Stomach (tissue), 9 donors: ENCODE results near the gene SIRPD. TPM values are rescaled to one million over a fixed set of nuclear protein-coding genes. Genes with fewer than 3 reads are reported as not detected.

ENCODE experiments used
- DNase-seq, 2 donors: peaks; one replicate each; pipeline versions ENCODE4 v3.0.0 to v3.0.0-alpha.2; 2013 to 2019
- H3K27ac ChIP-seq, 5 donors: fragments of 200-600 bp in 4 of 5; sonication (generic) in 4 of 5; one replicate each; pipeline ENCODE4 v1.5.1; 2013 to 2019; ENCODE audit warnings: mild to moderate bottlenecking in 1 of 5, moderate library complexity in 1 of 5
- H3K27me3 ChIP-seq, 3 donors: fragments of 200-600 bp; sonication (generic); one replicate each; pipeline ENCODE4 v1.5.1; 2017 to 2019; ENCODE audit warnings: mixed run types in 1 of 3
- H3K36me3 ChIP-seq, 4 donors: fragments of 200-600 bp; sonication (generic); 1 replicate in 3 of 4; 2 replicates in 1 of 4; pipeline ENCODE4 v1.5.1; 2016 to 2019
- H3K4me1 ChIP-seq, 4 donors: fragments of 200-600 bp; sonication (generic); one replicate each; pipeline ENCODE4 v1.5.1; 2016 to 2019
- H3K4me3 ChIP-seq, 4 donors: fragments of 200-600 bp; sonication (generic) in 3 of 4; one replicate each; pipeline ENCODE4 v1.5.1; 2016 to 2019; ENCODE audit warnings: mild to moderate bottlenecking in 1 of 4
- H3K9me3 ChIP-seq, 4 donors: fragments of 200-600 bp; sonication (generic); one replicate each; pipeline ENCODE4 v1.5.1; 2016 to 2019
- EP300 ChIP-seq: sonication (generic); formaldehyde crosslinking; IDR thresholded peaks from one replicate; pipeline ENCODE4 v1.6.1; 2017; ENCODE audit warnings: antibody characterized with exemption
- POLR2A ChIP-seq, 4 donors: fragments of 450-650 bp; IDR thresholded peaks; one replicate each; pipeline ENCODE4 v1.6.1; 2016; ENCODE audit warnings: antibody characterized with exemption in 4 of 4, control low read depth in 2 of 4, mild to moderate bottlenecking in 1 of 4, moderate library complexity in 1 of 4
- POLR2AphosphoS5 ChIP-seq, 3 donors: sonication (generic); formaldehyde crosslinking; IDR thresholded peaks; one replicate each; pipeline ENCODE4 v1.6.1; 2016; ENCODE audit warnings: antibody characterized with exemption in 3 of 3
- WGBS, 5 donors: extraction: QIAGEN DNeasy Blood & Tissue Kit in 3 of 5; methylation state at CpG; one replicate each; pipeline versions ENCODE4 v1.1.5 to v1.1.7; 2013 to 2018; 5-methylcytosine and 5-hydroxymethylcytosine counted together
- intact Hi-C: fragments of 100-400 bp; cut with DNase I; formaldehyde crosslinking; loops from one replicate; pipeline ENCODE4 v1.15.1; 2023; ENCODE audit warnings: low total_unique reads
- polyA plus RNA-seq, 3 donors: library from polyadenylated mRNA; stranded (reverse); fragments of 200-250 nt; gene quantifications; one replicate each; pipeline ENCODE4 v1.2.3, GENCODE V29; 2013
- small RNA-seq, 4 donors: library from RNA; depleted of rRNA; stranded (forward); fragments of <200 nt; gene quantifications; one replicate each; pipeline ENCODE3, GENCODE V24; 2016
- total RNA-seq, 5 donors: library from RNA; depleted of rRNA; stranded (reverse); fragments of >200 nt; gene quantifications; one replicate each; pipeline versions ENCODE4 v1.1.0 to v1.2.3, GENCODE V29; 2014 to 2016
- TF ChIP-seq, protein P1 (sequence below), 7 experiments: fragments of 450-650 bp in 4 of 7; fragments of 200-600 bp in 3 of 7; sonication (generic) in 3 of 7; IDR thresholded peaks; one replicate each; pipeline ENCODE4 v1.5.1; 2016 to 2019; ENCODE audit warnings: antibody characterized with exemption in 7 of 7, control low read depth in 2 of 7, mild to moderate bottlenecking in 1 of 7
- donor health status: healthy with polysubstance abuse.
- donor health status: Bipolar disorder and iron deficiency.
- donor health status: healthy.

Gene SIRPD
- total and polyA plus RNA-seq, 8 donors = 0.45 TPM; not detected in 7

DNA sequence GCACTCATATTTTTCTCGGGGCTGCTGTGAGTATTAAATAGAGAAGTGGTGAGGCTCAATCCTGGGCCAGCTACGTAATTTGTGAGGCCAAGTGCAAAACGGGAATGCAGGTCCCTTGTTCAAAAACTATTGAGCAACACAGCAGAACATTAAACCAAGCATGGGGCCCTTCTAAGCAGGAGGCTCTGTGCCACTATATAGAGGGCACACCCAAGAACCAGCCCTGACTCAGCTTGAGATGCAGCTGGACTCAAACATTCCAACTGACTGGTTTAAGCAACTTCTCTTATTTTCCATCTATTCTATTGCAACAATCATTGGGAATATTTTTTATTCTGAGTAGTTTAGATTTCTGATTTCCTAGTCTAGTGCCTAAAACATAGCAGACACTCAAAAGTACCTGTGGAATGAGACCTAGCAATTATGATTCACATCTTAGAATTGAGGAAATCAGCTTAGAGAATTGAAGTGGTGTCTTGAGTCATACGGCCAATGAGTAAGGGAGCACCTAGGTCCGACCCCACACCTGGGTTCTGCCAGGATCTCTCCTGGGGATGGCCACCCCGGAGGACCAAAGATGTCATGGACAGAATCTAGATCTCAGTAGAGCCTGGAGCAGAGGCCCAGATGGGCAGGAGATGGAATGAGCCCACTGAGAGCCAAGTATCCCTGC lies 67.6 kb downstream of the SIRPD start:
- no peak for DNase-seq

DNA sequence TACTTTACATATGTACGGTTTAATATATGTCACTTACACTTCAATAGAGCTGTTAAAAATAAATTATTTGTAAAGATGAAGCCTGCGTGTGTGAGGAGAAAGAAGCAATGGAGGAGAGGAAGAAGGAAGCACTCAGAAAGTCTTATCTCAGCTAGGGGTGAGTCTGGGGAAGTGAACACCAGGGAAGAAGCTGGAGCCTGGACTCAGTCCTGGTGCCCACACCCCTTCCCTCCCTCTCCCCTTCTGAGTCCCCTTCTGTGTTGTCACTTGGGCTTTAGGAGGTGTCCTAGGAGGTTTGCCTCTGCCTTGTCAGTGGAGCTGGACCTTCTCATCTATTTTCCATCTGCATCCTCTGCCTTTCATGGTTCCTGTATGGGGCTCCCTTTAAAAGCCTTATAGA lies 68.2 kb downstream of the SIRPD start:
- Histone ChIP-seq H3K4me3 (peak overlapping the region in 3 of 4 donors; percentile 5 to 27 (median 12)), H3K4me1 (peaks cover 0 to 8% (median 0%) of the 10 kb centered on the region in 4 donors), H3K27ac (peak overlapping the region in 3 of 5 donors; percentile 20 to 80 (median 77)), H3K9me3 (no peaks in the 10 kb centered on the region), H3K27me3 (peaks cover 0 to 5% (median 0%) of the 10 kb centered on the region in 3 donors), H3K36me3 (no peaks in the 10 kb centered on the region)
- intact Hi-C loops = no loop called here
- WGBS, 5 donors = 71 to 81% (median 75%) methylated on average over 2 of the region's 2 CpGs
- TF ChIP-seq EP300 (no peak), POLR2AphosphoS5 (IDR thresholded peaks at IDR 0.05) (no peak), POLR2A (IDR thresholded peaks at IDR 0.05) (no peak)
- TF ChIP-seq, protein P1, sequence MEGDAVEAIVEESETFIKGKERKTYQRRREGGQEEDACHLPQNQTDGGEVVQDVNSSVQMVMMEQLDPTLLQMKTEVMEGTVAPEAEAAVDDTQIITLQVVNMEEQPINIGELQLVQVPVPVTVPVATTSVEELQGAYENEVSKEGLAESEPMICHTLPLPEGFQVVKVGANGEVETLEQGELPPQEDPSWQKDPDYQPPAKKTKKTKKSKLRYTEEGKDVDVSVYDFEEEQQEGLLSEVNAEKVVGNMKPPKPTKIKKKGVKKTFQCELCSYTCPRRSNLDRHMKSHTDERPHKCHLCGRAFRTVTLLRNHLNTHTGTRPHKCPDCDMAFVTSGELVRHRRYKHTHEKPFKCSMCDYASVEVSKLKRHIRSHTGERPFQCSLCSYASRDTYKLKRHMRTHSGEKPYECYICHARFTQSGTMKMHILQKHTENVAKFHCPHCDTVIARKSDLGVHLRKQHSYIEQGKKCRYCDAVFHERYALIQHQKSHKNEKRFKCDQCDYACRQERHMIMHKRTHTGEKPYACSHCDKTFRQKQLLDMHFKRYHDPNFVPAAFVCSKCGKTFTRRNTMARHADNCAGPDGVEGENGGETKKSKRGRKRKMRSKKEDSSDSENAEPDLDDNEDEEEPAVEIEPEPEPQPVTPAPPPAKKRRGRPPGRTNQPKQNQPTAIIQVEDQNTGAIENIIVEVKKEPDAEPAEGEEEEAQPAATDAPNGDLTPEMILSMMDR (IDR thresholded peaks at IDR 0.05) = no peak
- no peak for DNase-seq

More for the DNA sequence above, 67.6 kb downstream of the SIRPD start:
- Histone ChIP-seq H3K4me1 (peaks cover 0 to 8% (median 0%) of the 10 kb centered on the region in 4 donors), H3K4me3 (peak overlapping the region in 3 of 4 donors; percentile 9 to 27 (median 12)), H3K27ac (peak overlapping the region in 3 of 5 donors; percentile 63 to 80 (median 77)), H3K9me3 (no peaks in the 10 kb centered on the region), H3K27me3 (peaks cover 0 to 5% (median 0%) of the 10 kb centered on the region in 3 donors), H3K36me3 (no peaks in the 10 kb centered on the region)
- intact Hi-C loops = no loop called here
- TF ChIP-seq, protein P1 (IDR thresholded peaks at IDR 0.05) = no peak
- TF ChIP-seq EP300 (no peak), POLR2AphosphoS5 (IDR thresholded peaks at IDR 0.05) (no peak)
- 62 to 74% (median 71%) methylated on average over 6 of the region's 6 CpGs for WGBS, 5 donors

DNA sequence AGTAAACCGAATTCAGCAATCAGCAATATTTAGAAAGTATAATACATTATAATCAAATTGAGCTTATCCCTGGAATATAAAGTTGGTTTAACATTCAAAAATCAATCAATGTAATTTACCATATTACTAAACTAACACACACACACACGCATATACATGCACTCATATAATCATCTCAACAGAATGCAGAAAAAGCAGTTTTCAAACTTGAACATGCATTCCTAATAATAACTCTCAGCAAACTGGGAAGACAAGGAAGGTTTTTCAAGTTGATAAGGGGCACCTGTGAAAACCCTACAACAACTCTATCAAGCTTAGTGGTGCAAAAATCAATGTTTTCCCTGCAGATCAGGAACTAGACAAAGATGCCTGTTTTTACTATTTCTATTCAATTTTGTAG lies 70.9 kb downstream of the SIRPD start:
- WGBS, 5 donors = 38 to 71% (median 56%) methylated on average over 2 of the region's 2 CpGs
- Histone ChIP-seq H3K27ac (no peak overlapping the region), H3K27me3 (peaks cover 0 to 16% (median 0%) of the 10 kb centered on the region in 3 donors), H3K4me1 (no peaks in the 10 kb centered on the region), H3K36me3 (no peaks in the 10 kb centered on the region), H3K4me3 (no peak overlapping the region), H3K9me3 (no peaks in the 10 kb centered on the region)
- no peak for TF ChIP-seq POLR2A (IDR thresholded peaks at IDR 0.05)
- TF ChIP-seq POLR2AphosphoS5 (IDR thresholded peaks at IDR 0.05) = no peak
- no peak for TF ChIP-seq EP300
- TF ChIP-seq, protein P1 (IDR thresholded peaks at IDR 0.05) = no peak
- no peak for DNase-seq
- intact Hi-C loops = no loop called here

DNA sequence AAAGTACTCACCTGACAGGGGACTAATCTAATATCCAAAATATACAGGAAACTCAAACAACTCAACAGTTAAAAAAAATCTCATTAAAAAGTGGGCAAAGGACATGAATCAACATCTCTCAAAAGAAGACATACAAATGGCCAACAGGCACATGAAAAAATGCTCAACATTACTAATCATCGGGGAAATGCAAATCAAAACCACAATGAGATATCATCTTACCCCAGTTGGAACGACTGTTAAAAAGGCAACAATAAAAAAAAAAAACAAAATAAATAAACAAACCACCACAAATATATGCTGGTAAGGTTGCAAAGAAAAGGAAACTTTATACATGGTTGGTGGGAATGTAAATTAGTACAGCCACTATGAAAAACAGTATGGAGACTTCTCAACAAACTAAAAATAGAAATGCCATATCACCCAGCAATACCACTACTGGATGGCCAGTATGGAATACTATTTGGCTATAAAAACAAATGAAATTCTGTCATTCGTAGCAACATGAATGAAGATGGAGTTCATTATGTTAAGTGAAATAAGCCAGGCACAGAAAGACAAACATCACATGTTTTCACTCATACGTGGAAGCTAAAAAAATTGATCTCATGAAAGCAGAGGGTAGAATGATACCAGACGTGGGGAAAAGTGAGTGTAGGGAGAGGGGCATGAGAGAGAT lies 72.9 kb downstream of the SIRPD start:
- TF ChIP-seq POLR2A (IDR thresholded peaks at IDR 0.05) (no peak), POLR2AphosphoS5 (IDR thresholded peaks at IDR 0.05) (no peak), EP300 (no peak)
- TF ChIP-seq, protein P1 (IDR thresholded peaks at IDR 0.05) = no peak
- Histone ChIP-seq H3K27ac (no peak overlapping the region), H3K4me1 (no peaks in the 10 kb centered on the region), H3K9me3 (no peaks in the 10 kb centered on the region), H3K27me3 (peaks cover 0 to 16% (median 0%) of the 10 kb centered on the region in 3 donors), H3K36me3 (no peaks in the 10 kb centered on the region), H3K4me3 (no peak overlapping the region)
- no peak for DNase-seq
- intact Hi-C loops = no loop called here
- 38 to 51% (median 41%) methylated on average over 5 of the region's 5 CpGs for WGBS, 5 donors

Small RNA genes within 50 kb of the gene (small RNA-seq; reads per million reads assigned to genes)
- gene RNU6-917P = 0 reads per million in 4 donors

Other genes starting within 250 kb of the SIRPD start
- gene SDCBP2, start 228.6 kb downstream of the SIRPD start, total RNA-seq = 10 to 100 TPM; 33.3 to 90.9 (median 68.3) TPM
- gene SDCBP2, start 228.6 kb downstream of the SIRPD start, polyA plus RNA-seq = 100 to 1,000 TPM in 1 of 3 donors, 10 to 100 TPM in 2; 38.4 to 297 (median 52.8) TPM
- 100 to 1,000 TPM in 2 of 5 donors, 10 to 100 TPM in 3; 33.0 to 280 (median 68.3) TPM for gene FKBP1A, start 164.7 kb downstream of the SIRPD start, total RNA-seq
- 100 to 1,000 TPM; 135 to 283 (median 195) TPM for gene FKBP1A, start 164.7 kb downstream of the SIRPD start, polyA plus RNA-seq
- gene NSFL1C, start 90.9 kb downstream of the SIRPD start, total RNA-seq = 10 to 100 TPM; 13.4 to 83.4 (median 33.4) TPM
- gene NSFL1C, start 90.9 kb downstream of the SIRPD start, polyA plus RNA-seq = 10 to 100 TPM; 33.4 to 59.7 (median 50.9) TPM
- 1 to 10 TPM in 4 of 5 donors, under 1 TPM in 1; 0.55 to 7.6 (median 2.9) TPM for gene SIRPB2, start 66.3 kb downstream of the SIRPD start, total RNA-seq
- gene SIRPB2, start 66.3 kb downstream of the SIRPD start, polyA plus RNA-seq = 1 to 10 TPM in 1 of 3 donors, under 1 TPM in 2; 0.43 to 2.0 (median 0.92) TPM
- 10 to 100 TPM in 1 of 5 donors, 1 to 10 TPM in 1, under 1 TPM in 1, not detected in 2; 0.87 to 14.0 (median 2.9) TPM for gene SIRPB1, start 62.3 kb upstream of the SIRPD start, total RNA-seq
- 1 to 10 TPM in 1 of 3 donors, under 1 TPM in 2; 0.18 to 3.1 (median 0.76) TPM for gene SIRPB1, start 62.3 kb upstream of the SIRPD start, polyA plus RNA-seq
- 1 to 10 TPM in 1 of 5 donors, not detected in 4; 1.1 TPM for gene SIRPG, start 100.1 kb upstream of the SIRPD start, total RNA-seq
- gene SIRPG, start 100.1 kb upstream of the SIRPD start, polyA plus RNA-seq = under 1 TPM in 1 of 3 donors, not detected in 2; 0.98 TPM